ENCODE data around the gene PTCH1.

The PTCH1 gene

DNA sequence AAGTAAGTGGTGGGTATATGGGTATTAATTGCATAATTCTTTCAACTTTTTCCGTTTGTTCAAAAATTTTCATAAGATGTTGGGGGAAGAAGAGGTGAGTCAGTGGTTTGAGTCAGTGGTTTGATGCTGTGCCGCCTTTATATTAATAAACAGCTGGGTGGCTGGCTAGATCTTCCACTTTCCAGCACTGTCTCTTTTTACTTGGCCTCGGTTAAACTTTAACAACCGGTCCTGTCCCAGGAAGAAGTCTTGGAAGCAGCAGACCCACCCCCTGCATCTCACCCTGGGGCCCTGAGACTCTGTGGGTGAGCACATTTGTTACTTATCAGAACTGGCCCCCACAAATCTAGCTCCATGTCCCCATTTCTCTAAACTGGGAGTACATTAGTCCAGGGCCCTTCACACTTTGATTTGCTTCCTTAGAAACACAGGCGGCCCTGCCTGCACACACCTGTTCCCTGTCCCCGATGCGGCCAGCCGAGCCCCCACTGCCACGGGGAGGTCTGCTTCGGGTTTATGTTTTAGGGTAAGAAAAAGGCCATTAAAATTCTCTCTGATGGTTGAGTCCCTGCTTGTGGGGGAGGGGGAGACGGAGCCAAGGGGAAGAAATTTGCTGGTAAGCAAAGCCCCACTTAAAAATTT, 90.7 kb downstream of the PTCH1 start:
- Histone ChIP-seq H3K4me2 (ENCODE audit: insufficient read depth, low read length) (no peak overlapping the region), H3K79me2 (ENCODE audit: insufficient read depth, low read length) (no peaks in the 10 kb centered on the region), H3K9me3 (ENCODE audit: insufficient read depth, low read length, severe bottlenecking) (peaks cover 13% of the 10 kb centered on the region), H3K4me3 (ENCODE audit: low read depth in 1 of 2, low read length in 2 of 2) (no peak overlapping the region), H3K27me3 (ENCODE audit: insufficient read depth, low read length, poor library complexity) (no peaks in the 10 kb centered on the region), H3K27ac (ENCODE audit: low read length) (no peak overlapping the region), H3K4me1 (ENCODE audit: insufficient read depth, low read length) (no peaks in the 10 kb centered on the region), H4K20me1 (ENCODE audit: insufficient read depth, low read length) (no peaks in the 10 kb centered on the region), H3K9ac (ENCODE audit: low read depth, low read length) (no peak overlapping the region), H2AFZ (ENCODE audit: low read depth, low read length) (no peak overlapping the region), H3K36me3 (ENCODE audit: insufficient read depth, low read length) (no peaks in the 10 kb centered on the region)
- ATAC-seq (ENCODE audit: insufficient read depth, low read depth) (no peak), DNase-seq (no peak)
- no peak for TF ChIP-seq CTCF (IDR thresholded peaks at IDR 0.05; ENCODE audit: borderline replicate concordance, extremely low read depth, low read length, poor library complexity, severe bottlenecking)
- no peak for TF ChIP-seq EZH2 (IDR thresholded peaks at IDR 0.05; ENCODE audit: borderline replicate concordance, low read depth, low read length, severe bottlenecking)

GRCh38 chr9:95422650-95423049, 94.1 kb downstream of the PTCH1 start:
- ATAC-seq (ENCODE audit: insufficient read depth, low read depth), result no peak
- Histone ChIP-seq H3K4me2 (ENCODE audit: insufficient read depth, low read length) (no peak overlapping the region), H4K20me1 (ENCODE audit: insufficient read depth, low read length) (no peaks in the 10 kb centered on the region), H3K9ac (ENCODE audit: low read depth, low read length) (no peak overlapping the region), H2AFZ (ENCODE audit: low read depth, low read length) (no peak overlapping the region), H3K79me2 (ENCODE audit: insufficient read depth, low read length) (no peaks in the 10 kb centered on the region), H3K4me3 (ENCODE audit: low read depth in 1 of 2, low read length in 2 of 2) (no peak overlapping the region), H3K4me1 (ENCODE audit: insufficient read depth, low read length) (no peaks in the 10 kb centered on the region), H3K36me3 (ENCODE audit: insufficient read depth, low read length) (no peaks in the 10 kb centered on the region), H3K9me3 (ENCODE audit: insufficient read depth, low read length, severe bottlenecking) (peaks cover 3% of the 10 kb centered on the region), H3K27me3 (ENCODE audit: insufficient read depth, low read length, poor library complexity) (no peaks in the 10 kb centered on the region), H3K27ac (ENCODE audit: low read length) (no peak overlapping the region)
- no peak for DNase-seq
- TF ChIP-seq EZH2 (IDR thresholded peaks at IDR 0.05; ENCODE audit: borderline replicate concordance, low read depth, low read length, severe bottlenecking) (no peak), CTCF (IDR thresholded peaks at IDR 0.05; ENCODE audit: borderline replicate concordance, extremely low read depth, low read length, poor library complexity, severe bottlenecking) (no peak)

- Histone ChIP-seq H3K4me1 (ENCODE audit: insufficient read depth, low read length) (no peaks in the 10 kb centered on the region), H3K27ac (ENCODE audit: low read length) (no peak overlapping the region), H3K79me2 (ENCODE audit: insufficient read depth, low read length) (no peaks in the 10 kb centered on the region), H4K20me1 (ENCODE audit: insufficient read depth, low read length) (no peaks in the 10 kb centered on the region), H3K36me3 (ENCODE audit: insufficient read depth, low read length) (no peaks in the 10 kb centered on the region), H3K4me2 (ENCODE audit: insufficient read depth, low read length) (no peak overlapping the region), H3K27me3 (ENCODE audit: insufficient read depth, low read length, poor library complexity) (peaks cover 2% of the 10 kb centered on the region), H3K9me3 (ENCODE audit: insufficient read depth, low read length, severe bottlenecking) (peaks cover 3% of the 10 kb centered on the region), H2AFZ (ENCODE audit: low read depth, low read length) (no peak overlapping the region), H3K9ac (ENCODE audit: low read depth, low read length) (no peak overlapping the region), H3K4me3 (ENCODE audit: low read depth in 1 of 2, low read length in 2 of 2) (no peak overlapping the region)
- DNase-seq (no peak), ATAC-seq (ENCODE audit: insufficient read depth, low read depth) (no peak)
- TF ChIP-seq CTCF (IDR thresholded peaks at IDR 0.05; ENCODE audit: borderline replicate concordance, extremely low read depth, low read length, poor library complexity, severe bottlenecking), result no peak
- no peak for TF ChIP-seq EZH2 (IDR thresholded peaks at IDR 0.05; ENCODE audit: borderline replicate concordance, low read depth, low read length, severe bottlenecking)
These were observed 96.3 kb downstream of the PTCH1 start for GRCh38 chr9:95420518-95420917.
